Gastroesophageal sphincter (tissue), 3 donors: ENCODE data around the gene NUBPL.

Experiments used
- CTCF ChIP-seq, 4 experiments: fragments of 200-600 bp in 2 of 4; fragments of 450-650 bp in 2 of 4; sonication (generic) in 1 of 4; IDR thresholded peaks; one replicate each; pipeline ENCODE4 v1.5.1; 2017 to 2019; ENCODE audit warnings: antibody characterized with exemption in 4 of 4, mild to moderate bottlenecking in 2 of 4, moderate library complexity in 2 of 4
- POLR2AphosphoS5 ChIP-seq: sonication (generic); formaldehyde crosslinking; IDR thresholded peaks from one replicate; pipeline ENCODE4 v1.6.1; 2017; ENCODE audit warnings: antibody characterized with exemption

- no peak for TF ChIP-seq CTCF (IDR thresholded peaks at IDR 0.05)
- TF ChIP-seq POLR2AphosphoS5 = no peak
These were observed 17.7 kb downstream of the NUBPL start for GRCh38 chr14:31578792-31579501.
